ENCODE results near the gene KMT2A.
"Not testable (repeated sequence)": the region's sequence is repeated elsewhere in the genome, so short reads cannot be mapped to it uniquely, and the experiment has no call there.

KMT2A gene

GRCh38 chr11:118435893-118436624 is at the start of gene KMT2A:
KMT2A (plus strand) TSS chr11:118436492; CDS start chr11:118436513, 21 bp downstream.
- peak; percentile 85 for DNase-seq (ENCODE audit: low spot score)

- no peak for DNase-seq (ENCODE audit: low spot score)
Observed at GRCh38 chr11:118396097-118396501, 40.2 kb upstream of the KMT2A start.

GRCh38 chr11:118397448-118397847 is 38.8 kb upstream of the KMT2A start:
- DNase-seq (ENCODE audit: low spot score), result no peak

- no peak for DNase-seq (ENCODE audit: low spot score)
Observed at GRCh38 chr11:118398791-118399559, 37.3 kb upstream of the KMT2A start.

GRCh38 chr11:118401151-118401879 is 35.0 kb upstream of the KMT2A start, which contains the start of gene ATP5MG:
ATP5MG (plus strand) TSS chr11:118401606; CDS start chr11:118401666, 60 bp downstream.
- DNase-seq (ENCODE audit: low spot score), result peak; percentile 75

GRCh38 chr11:118401880-118402590 is 34.3 kb upstream of the KMT2A start:
- peak; percentile 22 for DNase-seq (ENCODE audit: low spot score)

- DNase-seq (ENCODE audit: low spot score), result not testable (repeated sequence)
Observed at GRCh38 chr11:118402594-118402993, 33.7 kb upstream of the KMT2A start.

- DNase-seq (ENCODE audit: low spot score), result no peak
Observed at GRCh38 chr11:118406599-118407166, 29.6 kb upstream of the KMT2A start.

GRCh38 chr11:118410055-118410745 is 26.1 kb upstream of the KMT2A start:
- DNase-seq (ENCODE audit: low spot score), result no peak

GRCh38 chr11:118411530-118411929 is 24.8 kb upstream of the KMT2A start:
- DNase-seq (ENCODE audit: low spot score), result no peak

GRCh38 chr11:118412921-118413320 is 23.4 kb upstream of the KMT2A start:
- no peak for DNase-seq (ENCODE audit: low spot score)

- DNase-seq (ENCODE audit: low spot score), result no peak
Observed at GRCh38 chr11:118415062-118415738, 21.1 kb upstream of the KMT2A start.

- no peak for DNase-seq (ENCODE audit: low spot score)
Observed at GRCh38 chr11:118415739-118416068, 20.6 kb upstream of the KMT2A start.

- DNase-seq (ENCODE audit: low spot score), result not testable (repeated sequence)
Observed at GRCh38 chr11:118416900-118417299, 19.4 kb upstream of the KMT2A start.

GRCh38 chr11:118417801-118418200 is 18.5 kb upstream of the KMT2A start:
- no peak for DNase-seq (ENCODE audit: low spot score)

GRCh38 chr11:118418766-118419165 is 17.5 kb upstream of the KMT2A start:
- DNase-seq (ENCODE audit: low spot score), result no peak

- no peak for DNase-seq (ENCODE audit: low spot score)
Observed at GRCh38 chr11:118427707-118428106, 8.6 kb upstream of the KMT2A start.

GRCh38 chr11:118430956-118431355 is 5.3 kb upstream of the KMT2A start:
- peak; percentile 25 for DNase-seq (ENCODE audit: low spot score)

GRCh38 chr11:118434123-118434552 is 2.2 kb upstream of the KMT2A start:
- peak; percentile 23 for DNase-seq (ENCODE audit: low spot score)

- DNase-seq (ENCODE audit: low spot score), result peak; percentile 57
Observed at GRCh38 chr11:118434553-118435289, 1.6 kb upstream of the KMT2A start.
